Activated gamma-delta T cell (primary cell): Measurements from ENCODE around the gene WDR77.
A peak's percentile ranks its signal among the peaks of the same experiment; 100 is the strongest.

Source experiments
- DNase-seq: peaks from one replicate; lab custom pipeline; 2025; lab: John Stamatoyannopoulos, UW
- total RNA-seq, 2 donors: gene quantifications; one replicate each; lab custom pipeline; 2026; lab: John Stamatoyannopoulos, UW

Gene WDR77
- 30.7 to 41.8 reads per million in 2 donors for total RNA-seq

- DNase-seq = peak; percentile 45
These were observed at the start of gene WDR77, which contains the start of gene ATP5PB for GRCh38 chr1:111448918-111449702. TSS of gene WDR77 (minus strand) at chr1:111449256. CDS start at chr1:111449169, 87 bp downstream. TSS of gene ATP5PB (plus strand) at chr1:111449464. CDS start at chr1:111449542, 78 bp downstream.

DNA sequence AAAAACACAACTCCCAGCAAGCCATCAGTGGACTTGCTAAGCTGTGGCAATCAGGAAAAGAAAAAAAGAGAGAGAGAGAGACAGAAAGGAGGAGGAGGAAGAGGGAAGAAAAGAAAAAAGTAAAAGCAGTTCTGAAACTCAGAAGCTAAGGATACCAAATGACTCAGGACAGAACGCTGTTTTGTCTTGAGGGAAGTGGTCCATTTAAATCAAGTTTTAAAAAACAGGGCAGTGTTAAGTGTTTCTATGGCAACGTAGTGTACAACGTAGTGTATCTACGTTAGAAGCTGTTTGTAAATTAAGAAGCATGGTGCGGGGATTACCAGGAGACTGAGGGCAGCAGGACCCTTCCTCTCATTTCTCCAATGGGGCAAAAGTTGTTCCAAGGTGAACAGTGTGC, 48.5 kb upstream of the WDR77 start:
- DNase-seq = no peak

DNA sequence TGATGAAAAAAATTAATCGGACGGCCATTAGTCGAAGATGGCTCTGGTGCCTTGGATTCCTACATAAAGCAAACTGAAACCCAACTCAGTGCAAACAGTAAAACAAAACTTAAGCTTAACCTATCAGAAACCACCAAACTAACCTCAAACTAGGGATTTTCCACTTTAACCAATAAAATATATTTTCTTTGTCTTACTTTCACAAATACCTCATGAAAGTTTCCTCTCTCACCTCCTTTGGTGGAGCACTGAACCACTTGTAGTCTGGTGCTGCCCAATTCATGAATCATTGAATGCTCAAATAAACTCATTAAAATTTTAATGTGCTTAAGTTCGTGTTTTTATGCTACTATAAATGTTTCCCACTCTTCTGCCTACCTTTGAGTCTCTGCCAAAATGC, 47.3 kb upstream of the WDR77 start:
- DNase-seq = no peak

GRCh38 chr1:111491070-111491469, 42.0 kb upstream of the WDR77 start:
- DNase-seq = no peak

DNA sequence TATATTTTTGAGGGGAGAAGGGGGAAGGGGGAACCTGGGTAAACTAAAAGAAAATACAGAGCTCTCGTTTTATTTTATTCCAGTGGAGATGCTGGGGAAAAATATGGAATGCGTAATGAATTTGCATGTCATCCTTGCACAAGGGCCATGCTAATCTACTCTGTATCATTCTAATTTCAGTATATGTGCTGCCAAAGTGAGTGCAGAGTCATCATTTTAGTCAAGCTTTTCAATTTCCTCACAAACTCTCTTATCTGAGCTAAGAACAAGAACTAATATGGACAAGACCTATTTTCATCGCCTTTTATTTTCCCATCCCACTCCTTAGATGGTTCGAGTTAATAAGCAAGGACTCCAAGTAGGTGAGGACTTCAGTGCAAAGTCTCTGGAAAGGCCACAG, 41.2 kb upstream of the WDR77 start:
- no peak for DNase-seq

DNA sequence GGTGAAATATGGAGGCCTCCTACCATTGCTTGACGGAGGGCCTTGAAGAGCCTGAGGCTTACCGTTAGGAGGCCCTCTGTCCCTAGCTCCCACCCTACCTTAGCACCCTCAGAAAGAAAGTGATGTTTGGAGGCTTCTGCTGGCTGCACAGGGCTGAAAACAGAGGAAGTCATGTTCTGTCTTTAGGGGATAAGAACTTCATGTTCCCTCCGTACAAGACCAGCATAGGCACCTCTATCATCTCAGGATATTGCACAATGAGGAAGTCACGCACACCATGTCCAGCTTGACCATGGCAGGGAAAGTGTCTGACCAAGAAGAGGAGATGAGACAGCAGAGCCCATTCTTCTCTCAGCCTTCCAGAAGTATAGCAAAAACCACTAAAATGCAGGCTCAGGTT, 40.5 kb upstream of the WDR77 start:
- DNase-seq = no peak

GRCh38 chr1:111488669-111489068, 39.6 kb upstream of the WDR77 start:
- no peak for DNase-seq

DNA sequence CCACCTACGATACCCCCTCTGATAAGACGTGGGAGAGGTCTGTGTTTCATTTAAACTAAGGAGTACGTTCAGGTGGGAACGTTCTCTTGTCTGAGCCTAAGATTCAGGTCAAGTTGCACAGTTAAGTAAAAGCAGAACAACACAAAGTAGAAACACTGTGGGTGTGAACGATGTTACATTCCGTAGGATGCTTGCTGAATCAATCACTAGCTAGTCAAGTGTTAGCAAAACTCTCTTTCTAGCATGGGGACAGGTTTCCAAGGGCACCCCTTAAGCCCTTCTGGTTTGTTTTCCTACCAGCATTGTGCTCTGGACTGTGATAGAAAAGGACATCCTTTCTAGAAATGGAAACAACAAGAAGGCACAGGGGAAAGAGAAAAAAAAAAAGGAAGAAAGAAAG, 38.1 kb upstream of the WDR77 start:
- no peak for DNase-seq

DNA sequence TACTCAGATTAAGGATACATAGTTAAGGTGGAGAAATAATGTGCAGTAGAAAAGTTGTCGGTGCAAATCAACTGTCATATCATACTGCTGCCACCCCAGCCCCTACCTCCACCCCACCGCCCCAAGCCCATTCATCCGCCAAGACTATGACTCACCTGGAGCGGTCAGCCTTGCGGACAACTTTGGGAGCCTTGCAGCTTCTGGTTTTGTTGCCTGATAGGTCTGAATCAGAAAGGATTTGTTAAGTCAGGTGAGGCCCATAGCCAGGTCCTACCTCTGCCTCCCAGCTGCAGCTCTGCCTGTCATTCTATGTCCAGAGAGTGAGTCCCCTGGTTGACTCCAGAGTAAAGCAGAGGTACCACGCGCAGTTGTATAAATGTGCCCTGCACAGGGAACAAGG, 37.4 kb upstream of the WDR77 start:
- DNase-seq = no peak

DNA sequence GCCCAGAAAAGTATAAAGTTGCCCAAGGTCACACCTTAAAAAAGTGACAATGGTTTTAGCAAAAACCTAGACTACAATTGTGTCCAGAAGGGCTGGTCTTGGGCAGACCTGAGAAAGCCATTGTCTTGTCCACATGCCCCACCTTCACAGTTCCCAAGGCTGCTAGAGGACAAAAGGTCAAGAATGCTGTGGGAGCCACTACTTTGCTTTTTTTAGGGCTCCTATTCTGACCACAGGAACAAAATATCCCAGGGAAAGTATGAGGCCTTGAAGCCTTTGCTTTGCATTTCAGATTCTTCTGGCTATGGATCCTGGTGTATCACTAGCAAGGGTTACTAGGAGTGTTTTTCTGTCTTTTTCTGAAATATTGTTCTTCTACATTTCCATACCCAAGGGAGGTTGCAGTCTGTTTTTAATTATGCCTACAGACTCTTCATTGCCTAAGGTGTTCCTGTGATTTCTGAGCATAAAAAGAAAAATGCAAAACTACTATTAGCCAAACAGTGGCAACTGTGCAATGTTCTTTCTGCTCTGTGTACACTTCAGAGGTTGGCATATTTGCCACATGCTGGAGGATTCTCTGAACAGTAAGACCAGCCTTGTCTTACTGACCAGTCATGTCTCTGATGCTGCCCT, 35.5 kb upstream of the WDR77 start:
- no peak for DNase-seq

- DNase-seq = no peak
These were observed 34.8 kb upstream of the WDR77 start for GRCh38 chr1:111483876-111484275.

DNA sequence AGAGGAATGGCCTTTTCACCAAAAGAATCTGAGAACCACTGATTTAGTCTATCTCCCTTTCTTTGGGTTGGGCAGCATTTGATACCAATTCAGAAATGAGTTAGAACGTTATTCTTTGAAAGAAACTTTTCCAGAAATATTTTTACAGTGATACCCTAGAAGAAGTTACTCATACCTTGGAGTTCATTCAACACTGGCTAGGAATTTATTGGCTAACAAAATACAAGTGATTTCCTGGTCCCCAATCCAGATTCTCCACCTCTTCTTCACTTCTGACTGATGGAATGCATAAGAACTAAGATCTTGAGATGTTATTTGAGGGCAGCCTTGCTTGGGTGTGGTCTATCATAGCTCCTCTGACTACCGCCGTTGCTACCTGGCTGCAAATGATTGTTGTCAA, 34.1 kb upstream of the WDR77 start:
- no peak for DNase-seq

DNA sequence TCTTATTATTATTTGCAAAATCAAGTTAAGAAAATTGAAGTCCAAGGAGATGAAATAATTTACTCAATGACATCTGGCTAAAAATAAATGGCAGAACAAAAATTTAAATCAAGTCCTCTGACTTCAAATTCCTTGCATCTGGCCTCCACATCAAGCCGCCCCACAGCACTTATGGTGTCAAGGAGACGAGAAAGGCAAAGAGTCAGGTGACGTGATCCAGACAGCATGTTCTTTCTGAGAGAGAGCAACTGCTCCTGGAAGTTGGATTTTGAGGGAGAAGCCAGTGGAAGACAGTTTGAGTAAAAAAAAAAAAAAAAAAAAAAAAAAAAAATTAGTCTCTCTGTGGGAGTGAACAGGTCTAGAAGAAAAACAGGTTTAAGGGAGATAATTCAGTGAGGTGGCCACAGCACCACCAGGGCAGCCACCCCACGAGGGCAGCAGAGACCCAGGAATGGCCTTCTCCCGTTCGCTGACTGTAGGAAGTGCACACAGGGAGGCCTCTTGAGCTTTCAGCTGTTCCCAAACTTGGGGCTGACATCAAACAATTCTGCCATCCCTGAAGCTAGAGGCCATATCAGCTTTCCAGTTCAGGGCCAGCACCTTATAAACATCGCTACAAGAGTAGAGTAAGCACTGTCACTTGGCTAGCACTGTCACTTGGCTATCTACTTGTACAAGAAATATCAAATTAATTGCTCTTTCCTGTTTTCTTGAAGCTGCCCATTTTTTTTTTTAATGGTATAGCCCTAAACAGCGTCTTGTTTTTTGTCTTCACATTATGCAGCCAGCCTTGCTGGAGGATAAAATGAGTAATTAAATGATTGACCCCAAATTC, 32.5 kb upstream of the WDR77 start:
- no peak for DNase-seq

- no peak for DNase-seq
These were observed 31.6 kb upstream of the WDR77 start for GRCh38 chr1:111480674-111481073.

- DNase-seq = no peak
These were observed 27.8 kb upstream of the WDR77 start for GRCh38 chr1:111476761-111477309.

- no peak for DNase-seq
These were observed 27.2 kb upstream of the WDR77 start for GRCh38 chr1:111476214-111476613.

DNA sequence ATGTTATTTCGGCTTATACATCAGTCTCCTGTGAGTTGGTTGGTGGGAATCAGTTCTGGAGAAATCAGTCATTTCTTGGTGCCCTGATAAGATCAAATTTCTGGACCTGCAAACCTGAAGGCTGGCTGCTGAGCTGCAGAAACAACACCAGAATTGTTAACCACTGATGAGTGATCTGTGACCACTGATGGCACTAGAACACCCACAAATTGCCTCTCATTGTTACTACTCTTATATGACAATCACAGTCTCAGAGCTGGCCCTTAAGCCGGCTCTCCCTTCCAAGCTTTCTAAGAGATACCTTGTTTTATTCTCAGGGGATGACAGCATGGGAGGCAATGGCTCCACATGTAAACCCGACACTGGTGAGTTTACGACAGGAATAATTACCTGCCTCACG, 26.6 kb upstream of the WDR77 start:
- no peak for DNase-seq

- DNase-seq = no peak
These were observed 25.5 kb upstream of the WDR77 start for GRCh38 chr1:111474521-111474920.

- no peak for DNase-seq
These were observed 25.1 kb upstream of the WDR77 start for GRCh38 chr1:111474106-111474505.

DNA sequence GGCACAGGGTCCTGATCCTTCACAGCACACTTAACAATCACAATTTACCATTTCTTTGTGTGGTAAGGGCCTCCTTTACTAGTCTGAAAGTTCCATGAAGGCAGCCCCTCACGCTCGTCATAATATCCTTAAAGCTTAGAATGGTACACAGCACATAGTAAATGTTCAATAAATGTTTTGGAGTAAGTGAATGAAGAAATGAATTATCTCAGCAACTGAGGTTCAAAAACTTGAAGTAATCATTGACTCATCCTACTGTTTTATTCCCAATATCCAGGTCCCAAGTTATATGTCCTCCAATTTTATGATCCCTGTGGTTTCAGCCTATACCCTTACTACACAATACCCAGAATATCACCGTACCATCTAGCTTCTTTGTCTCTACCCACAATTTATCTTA, 22.5 kb upstream of the WDR77 start:
- DNase-seq = no peak

DNA sequence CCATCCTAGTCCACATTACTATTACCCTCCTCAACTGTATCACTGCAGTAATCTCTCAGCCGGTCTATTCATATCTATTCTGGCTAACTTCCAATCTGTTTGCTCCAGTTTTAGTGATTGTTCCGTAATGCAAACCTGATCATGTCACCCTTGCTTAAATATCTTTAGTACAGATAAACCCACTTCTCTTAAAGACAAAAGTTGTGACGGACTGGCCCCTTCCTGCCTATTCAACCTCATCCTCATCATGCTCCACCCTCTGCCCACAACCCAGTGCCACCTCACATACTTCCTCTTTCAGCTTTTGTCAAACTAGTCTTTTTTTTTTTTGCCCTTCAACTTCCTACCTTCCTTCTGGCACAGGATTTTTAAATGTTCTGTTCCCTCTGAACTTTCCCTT, 22.0 kb upstream of the WDR77 start:
- DNase-seq = no peak

- DNase-seq = no peak
These were observed 21.5 kb upstream of the WDR77 start for GRCh38 chr1:111470596-111470995.
